ENCODE results near the gene ENOPH1. TPM values are rescaled to one million over a fixed set of nuclear protein-coding genes. Genes with fewer than 3 reads are reported as not detected.
"Not testable (repeated sequence)": the region's sequence is repeated elsewhere in the genome, so short reads cannot be mapped to it uniquely, and the experiment has no call there.

ENOPH1 gene
- polyA plus RNA-seq, 1 experiment, result 17.0 TPM

GRCh38 chr4:82473621-82474164 lies 43.3 kb downstream of the ENOPH1 start:
- Histone ChIP-seq H3K4me3 (ENCODE audit: low read depth, low read length) (no peak overlapping the region), H3K27ac (ENCODE audit: low read depth, low read length) (no peak overlapping the region), H3K9me3 (ENCODE audit: control insufficient read depth, insufficient read depth, low read length) (no peaks in the 10 kb centered on the region; the same call in 1 of the 2 replicates), H3K27me3 (ENCODE audit: control insufficient read depth, insufficient read depth, low read length) (no peaks in the 10 kb centered on the region)
- DNase-seq (ENCODE audit: low read depth, low spot score), result no peak
- ChIA-PET CTCF (interaction anchor here (1.3 kb wide), 1 partner anchor 265 kb away, joined by 5 read pairs; no protein-coding TSS in a partner anchor), POLR2A (interaction anchor here (0.5 kb wide), 1 partner anchor 644 kb away, joined by 3 read pairs; no protein-coding TSS in a partner anchor)
- no peak for TF ChIP-seq CTCF (IDR thresholded peaks at IDR 0.05; ENCODE audit: low read depth, low read length)

- H3K4me3 ChIP-seq (ENCODE audit: low read depth, low read length); DNase-seq (ENCODE audit: low read depth, low spot score); H3K27ac ChIP-seq (ENCODE audit: low read depth, low read length); H3K9me3 ChIP-seq (ENCODE audit: control insufficient read depth, insufficient read depth, low read length); H3K27me3 ChIP-seq (ENCODE audit: control insufficient read depth, insufficient read depth, low read length); POLR2A ChIA-PET: not testable (repeated sequence)
- CTCF ChIA-PET, result interaction anchor here (0.7 to 2.5 kb wide), 2 partner anchors 158 to 263 kb away, joined by 3 to 6 read pairs; no protein-coding TSS in a partner anchor
Measured at GRCh38 chr4:82475931-82476330, 45.5 kb downstream of the ENOPH1 start.

- POLR2A ChIA-PET; H3K27me3 ChIP-seq (ENCODE audit: control insufficient read depth, insufficient read depth, low read length); DNase-seq (ENCODE audit: low read depth, low spot score); H3K4me3 ChIP-seq (ENCODE audit: low read depth, low read length); H3K9me3 ChIP-seq (ENCODE audit: control insufficient read depth, insufficient read depth, low read length); H3K27ac ChIP-seq (ENCODE audit: low read depth, low read length); CTCF ChIA-PET: not testable (repeated sequence)
Measured at GRCh38 chr4:82477469-82477868, 47.1 kb downstream of the ENOPH1 start.

GRCh38 chr4:82479562-82479961 lies 49.2 kb downstream of the ENOPH1 start:
- ChIA-PET POLR2A (no interaction called here), CTCF (interaction anchor here (0.6 kb wide), 2 partner anchors 364 to 418 kb away, joined by 3 to 5 read pairs; no protein-coding TSS in a partner anchor)
- no peak for DNase-seq (ENCODE audit: low read depth, low spot score)
- no peak for TF ChIP-seq CTCF (IDR thresholded peaks at IDR 0.05; ENCODE audit: low read depth, low read length)
- Histone ChIP-seq H3K27ac (ENCODE audit: low read depth, low read length) (no peak overlapping the region), H3K9me3 (ENCODE audit: control insufficient read depth, insufficient read depth, low read length) (no peaks in the 10 kb centered on the region; the same call in 1 of the 2 replicates), H3K27me3 (ENCODE audit: control insufficient read depth, insufficient read depth, low read length) (no peaks in the 10 kb centered on the region), H3K4me3 (ENCODE audit: low read depth, low read length) (no peak overlapping the region)

GRCh38 chr4:82480771-82481505 lies 50.5 kb downstream of the ENOPH1 start:
- Histone ChIP-seq H3K9me3 (ENCODE audit: control insufficient read depth, insufficient read depth, low read length) (no peaks in the 10 kb centered on the region; the same call in 1 of the 2 replicates), H3K4me3 (ENCODE audit: low read depth, low read length) (no peak overlapping the region), H3K27me3 (ENCODE audit: control insufficient read depth, insufficient read depth, low read length) (no peaks in the 10 kb centered on the region), H3K27ac (ENCODE audit: low read depth, low read length) (no peak overlapping the region)
- no peak for DNase-seq (ENCODE audit: low read depth, low spot score)
- ChIA-PET CTCF (interaction anchor here (0.6 kb wide), 1 partner anchor 18 kb away, joined by 6 read pairs; no protein-coding TSS in a partner anchor), POLR2A (no interaction called here)
- TF ChIP-seq CTCF (IDR thresholded peaks at IDR 0.05; ENCODE audit: low read depth, low read length), result no peak

GRCh38 chr4:82481506-82481840 lies 51.1 kb downstream of the ENOPH1 start:
- no peaks in the 10 kb centered on the region; the same call in 1 of the 2 replicates for H3K9me3 ChIP-seq (ENCODE audit: control insufficient read depth, insufficient read depth, low read length)
- TF ChIP-seq CTCF (IDR thresholded peaks at IDR 0.05; ENCODE audit: low read depth, low read length), result no peak
- CTCF ChIA-PET, result interaction anchor here (0.6 kb wide), 1 partner anchor 19 kb away, joined by 6 read pairs; no protein-coding TSS in a partner anchor

More at GRCh38 chr4:82481506-82481840, 51.1 kb downstream of the ENOPH1 start:
- Histone ChIP-seq H3K27ac (ENCODE audit: low read depth, low read length) (no peak overlapping the region), H3K27me3 (ENCODE audit: control insufficient read depth, insufficient read depth, low read length) (no peaks in the 10 kb centered on the region), H3K4me3 (ENCODE audit: low read depth, low read length) (no peak overlapping the region)
- POLR2A ChIA-PET, result no interaction called here
- no peak for DNase-seq (ENCODE audit: low read depth, low spot score)

All from AG04450 (cell line).